ENCODE measurements around the gene RHEBL1. TPM values are rescaled to one million over a fixed set of nuclear protein-coding genes. Genes with fewer than 3 reads are reported as not detected.
A peak's percentile ranks its signal among the peaks of the same experiment; 100 is the strongest.

The RHEBL1 gene
- total RNA-seq, 6 donors from 2014 or later, result 0.97 to 1.4 (median 1.2) TPM; not detected in 2

- no peak for ATAC-seq (ENCODE audit: low FRiP score in 2 of 2)
These were observed 17.1 kb downstream of the RHEBL1 start for GRCh38 chr12:49052451-49053208.

GRCh38 chr12:49051777-49052438 lies 17.9 kb downstream of the RHEBL1 start:
- WGBS, 2 donors, result 89% methylated on average over 20 of the region's 20 CpGs
- H3K27me3 ChIP-seq, result no peaks in the 10 kb centered on the region
- peak; percentile 18 to 28 for DNase-seq

More at GRCh38 chr12:49052451-49053208, 17.1 kb downstream of the RHEBL1 start:
- H3K27ac ChIP-seq, result no peak overlapping the region
- peak in 1 of 2 donors; percentile 55 for DNase-seq
- H3K4me3 ChIP-seq, result no peak overlapping the region
- no peaks in the 10 kb centered on the region for H3K27me3 ChIP-seq
- WGBS, 2 donors, result 90 to 92% methylated on average over 12 to 16 of the region's 16 CpGs
- peaks cover 26 to 33% (median 27%) of the 10 kb centered on the region in 4 donors for H3K4me1 ChIP-seq
- no peaks in the 10 kb centered on the region for H3K9me3 ChIP-seq
- TF ChIP-seq POLR2A (IDR thresholded peaks at IDR 0.05), result no peak
- TF ChIP-seq CTCF (IDR thresholded peaks at IDR 0.05), result no peak
- no peak for TF ChIP-seq POLR2AphosphoS5 (IDR thresholded peaks at IDR 0.05)
- H3K36me3 ChIP-seq, result peaks cover 52 to 77% (median 74%) of the 10 kb centered on the region in 4 donors

GRCh38 chr12:49051373-49051764 lies 18.4 kb downstream of the RHEBL1 start:
- TF ChIP-seq POLR2A (IDR thresholded peaks at IDR 0.05), result no peak
- no peak for TF ChIP-seq CTCF (IDR thresholded peaks at IDR 0.05)
- no peak for TF ChIP-seq EP300 (IDR thresholded peaks at IDR 0.05)
- no peak for TF ChIP-seq POLR2AphosphoS5 (IDR thresholded peaks at IDR 0.05)
- peak in 1 of 2 donors; percentile 64 for DNase-seq
- no peak for ATAC-seq (ENCODE audit: low FRiP score in 2 of 2)

More at GRCh38 chr12:49051777-49052438, 17.9 kb downstream of the RHEBL1 start:
- no peaks in the 10 kb centered on the region for H3K9me3 ChIP-seq
- peaks cover 56 to 84% (median 80%) of the 10 kb centered on the region in 4 donors for H3K36me3 ChIP-seq
- TF ChIP-seq EP300 (IDR thresholded peaks at IDR 0.05), result no peak
- no peak for TF ChIP-seq POLR2AphosphoS5 (IDR thresholded peaks at IDR 0.05)
- no peak for TF ChIP-seq POLR2A (IDR thresholded peaks at IDR 0.05)
- peaks cover 19 to 25% (median 19%) of the 10 kb centered on the region in 4 donors for H3K4me1 ChIP-seq
- no peak for ATAC-seq (ENCODE audit: low FRiP score in 2 of 2)
- H3K27ac ChIP-seq, result no peak overlapping the region
- H3K4me3 ChIP-seq, result no peak overlapping the region

GRCh38 chr12:49050507-49051372 lies 19.0 kb downstream of the RHEBL1 start:
- peak in 1 of 2 donors; percentile 19 for DNase-seq
- no peak for ATAC-seq (ENCODE audit: low FRiP score in 2 of 2)
- peaks cover 7 to 14% (median 8%) of the 10 kb centered on the region in 4 donors for H3K4me1 ChIP-seq
- TF ChIP-seq EP300 (IDR thresholded peaks at IDR 0.05), result no peak
- no peak for TF ChIP-seq CTCF (IDR thresholded peaks at IDR 0.05)
- TF ChIP-seq POLR2A (IDR thresholded peaks at IDR 0.05), result no peak
- TF ChIP-seq POLR2AphosphoS5 (IDR thresholded peaks at IDR 0.05), result no peak
- H3K36me3 ChIP-seq, result peaks cover 66 to 96% (median 92%) of the 10 kb centered on the region in 4 donors
- no peak overlapping the region for H3K27ac ChIP-seq
- H3K27me3 ChIP-seq, result no peaks in the 10 kb centered on the region
- H3K9me3 ChIP-seq, result no peaks in the 10 kb centered on the region
- H3K4me3 ChIP-seq, result no peak overlapping the region
- 95% methylated on average over 11 to 12 of the region's 13 CpGs for whole genome bisulfite sequencing, 2 donors

More at GRCh38 chr12:49051373-49051764, 18.4 kb downstream of the RHEBL1 start:
- peaks cover 59 to 90% (median 85%) of the 10 kb centered on the region in 4 donors for H3K36me3 ChIP-seq
- no peak overlapping the region for H3K27ac ChIP-seq
- no peaks in the 10 kb centered on the region for H3K9me3 ChIP-seq
- 93 to 95% methylated on average over 8 to 18 of the region's 18 CpGs for WGBS, 2 donors
- no peak overlapping the region for H3K4me3 ChIP-seq
- H3K27me3 ChIP-seq, result no peaks in the 10 kb centered on the region
- peaks cover 13 to 20% (median 14%) of the 10 kb centered on the region in 4 donors for H3K4me1 ChIP-seq

Data from upper lobe of left lung (tissue), 6 donors.